ENCODE measurements around the gene CPNE6.

Gene CPNE6

DNA sequence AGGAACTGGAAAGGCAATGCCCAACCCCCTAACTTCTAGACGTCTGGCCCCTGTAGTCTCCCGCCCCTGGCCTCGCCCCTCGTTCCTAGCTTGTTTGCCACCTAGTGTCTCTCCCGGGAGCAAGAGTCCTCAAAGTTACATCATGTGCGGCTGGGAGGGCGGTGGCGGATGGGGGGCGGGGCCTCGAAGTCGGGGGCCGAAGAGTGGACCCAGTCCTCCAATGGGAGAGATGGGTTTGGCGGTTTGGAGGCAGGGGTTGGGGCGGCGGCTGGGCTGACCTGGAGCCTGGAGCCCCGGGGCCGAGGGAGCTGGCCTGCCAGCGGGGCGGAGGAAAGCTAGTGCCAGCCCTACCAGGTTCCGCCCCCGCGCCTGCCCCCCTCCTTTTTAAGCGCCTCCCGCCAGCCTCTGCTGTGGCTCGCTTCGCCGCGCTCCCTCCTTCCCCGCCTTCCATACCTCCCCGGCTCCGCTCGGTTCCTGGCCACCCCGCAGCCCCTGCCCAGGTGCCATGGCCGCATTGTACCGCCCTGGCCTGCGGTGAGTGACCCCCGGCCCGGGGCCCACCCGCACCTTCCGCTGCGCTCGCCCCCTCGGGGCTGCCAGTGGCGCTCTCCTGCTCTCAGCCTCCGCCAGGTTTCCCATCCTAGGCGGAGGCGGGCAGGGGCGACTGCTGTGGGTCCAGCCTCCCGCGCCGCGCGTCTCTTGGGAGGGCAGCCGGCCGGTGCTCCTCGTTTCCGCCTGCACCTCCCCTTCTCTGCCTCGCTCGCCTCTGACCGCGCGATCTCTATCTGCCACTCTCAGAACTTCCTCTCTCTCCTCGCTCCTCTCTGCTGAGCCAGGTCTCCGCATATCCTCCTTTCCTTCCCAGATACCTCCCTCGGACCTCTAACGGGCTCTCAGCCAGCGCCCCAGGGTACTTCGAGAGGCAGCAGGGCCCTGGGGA lies 22.8 kb downstream of the CPNE6 start, which contains the start of gene PCK2:
Gene PCK2 (plus strand): TSS at position 411 of the 940 bp plus-strand sequence. CDS start 95 bp downstream, at position 506.
- ATAC-seq = peak; percentile 89
- TF ChIP-seq CSDC2 (CRISPR knock-in tag; IDR thresholded peaks at IDR 0.05) (no peak), ISL1 (CRISPR knock-in tag; IDR thresholded peaks at IDR 0.05) (no peak), RARB (CRISPR knock-in tag; IDR thresholded peaks at IDR 0.05) (no peak), TOX (CRISPR knock-in tag; IDR thresholded peaks at IDR 0.05; ENCODE audit: borderline replicate concordance) (no peak), ZNF70 (CRISPR knock-in tag; IDR thresholded peaks at IDR 0.05) (peak; percentile 96)

DNA sequence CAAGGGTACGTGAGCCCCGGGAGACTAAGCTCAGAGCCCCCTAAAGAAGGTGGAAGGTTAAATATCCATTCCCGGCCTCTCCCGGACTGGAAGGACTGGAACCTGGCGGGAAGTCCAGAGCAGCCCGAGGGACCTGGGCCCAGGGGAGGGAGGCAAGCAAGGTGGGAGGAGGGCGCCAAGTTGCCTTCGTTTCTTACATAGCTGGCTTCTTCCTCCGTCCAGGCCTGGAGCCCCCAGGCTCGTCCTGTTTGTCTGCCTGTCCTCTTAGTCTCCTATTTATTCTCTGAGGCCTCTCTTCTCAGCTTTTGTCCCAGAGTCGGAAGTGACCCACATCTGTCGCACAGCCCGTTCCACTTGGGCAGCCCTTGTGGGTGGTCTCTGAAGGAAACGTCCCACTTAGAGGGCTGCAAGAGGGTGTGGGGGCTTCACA lies 23.5 kb downstream of the CPNE6 start:
- ATAC-seq = peak; percentile 21
- no peak for TF ChIP-seq ZFP30 (CRISPR knock-in tag; IDR thresholded peaks at IDR 0.05)

- peak; percentile 3 for ATAC-seq
- TF ChIP-seq ZNF70 (CRISPR knock-in tag; IDR thresholded peaks at IDR 0.05) (no peak), ZFP3 (CRISPR knock-in tag; IDR thresholded peaks at IDR 0.05) (no peak), CSRNP3 (CRISPR knock-in tag; IDR thresholded peaks at IDR 0.05) (no peak), POU6F1 (CRISPR knock-in tag; IDR thresholded peaks at IDR 0.05; ENCODE audit: borderline replicate concordance, low read depth) (no peak)
These were observed 24.1 kb downstream of the CPNE6 start for GRCh38 chr14:24095271-24096068.

DNA sequence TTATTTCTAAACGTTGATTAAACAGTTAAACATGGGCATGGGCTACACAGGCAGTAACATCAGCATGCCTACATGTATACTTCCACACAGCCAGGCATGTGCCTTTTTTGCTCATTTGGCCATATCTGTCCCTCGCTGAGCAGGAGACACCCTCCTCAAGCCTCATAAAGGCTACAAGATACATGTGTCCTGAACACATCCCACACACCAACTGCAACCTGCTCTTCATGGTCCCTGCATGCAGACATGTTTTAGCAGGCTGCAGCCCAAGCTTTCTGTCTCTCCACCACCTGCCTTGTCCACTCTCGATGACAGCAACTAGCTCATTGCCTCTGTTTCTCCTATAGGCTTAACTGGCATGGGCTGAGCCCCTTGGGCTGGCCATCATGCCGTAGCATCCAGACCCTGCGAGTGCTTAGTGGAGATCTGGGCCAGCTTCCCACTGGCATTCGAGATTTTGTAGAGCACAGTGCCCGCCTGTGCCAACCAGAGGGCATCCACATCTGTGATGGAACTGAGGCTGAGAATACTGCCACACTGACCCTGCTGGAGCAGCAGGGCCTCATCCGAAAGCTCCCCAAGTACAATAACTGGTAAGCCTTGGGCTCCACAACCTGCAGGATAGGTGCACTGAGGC lies 25.3 kb downstream of the CPNE6 start:
- TF ChIP-seq OSR1 (CRISPR knock-in tag; IDR thresholded peaks at IDR 0.05) = no peak
- no peak for TF ChIP-seq RARB (CRISPR knock-in tag; IDR thresholded peaks at IDR 0.05)
- no peak for TF ChIP-seq BACH2 (CRISPR knock-in tag; IDR thresholded peaks at IDR 0.05; ENCODE audit: borderline replicate concordance)
- no peak for TF ChIP-seq ZFP30 (CRISPR knock-in tag; IDR thresholded peaks at IDR 0.05)
- no peak for TF ChIP-seq ZNF565 (CRISPR knock-in tag; conservative IDR thresholded peaks at IDR 0.05; ENCODE audit: low read depth)
- no peak for ATAC-seq

DNA sequence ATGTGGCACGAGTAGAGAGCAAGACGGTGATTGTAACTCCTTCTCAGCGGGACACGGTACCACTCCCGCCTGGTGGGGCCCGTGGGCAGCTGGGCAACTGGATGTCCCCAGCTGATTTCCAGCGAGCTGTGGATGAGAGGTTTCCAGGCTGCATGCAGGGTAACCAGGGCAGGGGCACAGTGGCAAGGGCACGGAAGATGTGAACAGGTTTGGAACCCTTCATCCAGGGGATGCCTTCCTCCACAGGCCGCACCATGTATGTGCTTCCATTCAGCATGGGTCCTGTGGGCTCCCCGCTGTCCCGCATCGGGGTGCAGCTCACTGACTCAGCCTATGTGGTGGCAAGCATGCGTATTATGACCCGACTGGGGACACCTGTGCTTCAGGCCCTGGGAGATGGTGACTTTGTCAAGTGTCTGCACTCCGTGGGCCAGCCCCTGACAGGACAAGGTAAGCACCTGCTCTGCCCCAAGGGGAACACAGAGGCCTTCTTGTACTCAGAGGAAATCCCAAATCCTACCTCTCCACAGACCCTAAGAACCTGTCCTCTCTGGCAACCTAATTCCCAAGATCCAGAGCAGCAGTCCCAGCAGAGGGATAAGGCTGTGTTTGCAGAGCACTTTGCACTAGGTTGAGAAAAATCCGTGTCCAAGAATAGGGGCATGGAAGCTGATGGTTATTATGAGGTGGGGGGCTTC lies 27.0 kb downstream of the CPNE6 start:
- ATAC-seq = no peak
- TF ChIP-seq ARNTL (CRISPR knock-in tag; IDR thresholded peaks at IDR 0.05; ENCODE audit: borderline replicate concordance, low read depth) = no peak
- TF ChIP-seq, protein P1, sequence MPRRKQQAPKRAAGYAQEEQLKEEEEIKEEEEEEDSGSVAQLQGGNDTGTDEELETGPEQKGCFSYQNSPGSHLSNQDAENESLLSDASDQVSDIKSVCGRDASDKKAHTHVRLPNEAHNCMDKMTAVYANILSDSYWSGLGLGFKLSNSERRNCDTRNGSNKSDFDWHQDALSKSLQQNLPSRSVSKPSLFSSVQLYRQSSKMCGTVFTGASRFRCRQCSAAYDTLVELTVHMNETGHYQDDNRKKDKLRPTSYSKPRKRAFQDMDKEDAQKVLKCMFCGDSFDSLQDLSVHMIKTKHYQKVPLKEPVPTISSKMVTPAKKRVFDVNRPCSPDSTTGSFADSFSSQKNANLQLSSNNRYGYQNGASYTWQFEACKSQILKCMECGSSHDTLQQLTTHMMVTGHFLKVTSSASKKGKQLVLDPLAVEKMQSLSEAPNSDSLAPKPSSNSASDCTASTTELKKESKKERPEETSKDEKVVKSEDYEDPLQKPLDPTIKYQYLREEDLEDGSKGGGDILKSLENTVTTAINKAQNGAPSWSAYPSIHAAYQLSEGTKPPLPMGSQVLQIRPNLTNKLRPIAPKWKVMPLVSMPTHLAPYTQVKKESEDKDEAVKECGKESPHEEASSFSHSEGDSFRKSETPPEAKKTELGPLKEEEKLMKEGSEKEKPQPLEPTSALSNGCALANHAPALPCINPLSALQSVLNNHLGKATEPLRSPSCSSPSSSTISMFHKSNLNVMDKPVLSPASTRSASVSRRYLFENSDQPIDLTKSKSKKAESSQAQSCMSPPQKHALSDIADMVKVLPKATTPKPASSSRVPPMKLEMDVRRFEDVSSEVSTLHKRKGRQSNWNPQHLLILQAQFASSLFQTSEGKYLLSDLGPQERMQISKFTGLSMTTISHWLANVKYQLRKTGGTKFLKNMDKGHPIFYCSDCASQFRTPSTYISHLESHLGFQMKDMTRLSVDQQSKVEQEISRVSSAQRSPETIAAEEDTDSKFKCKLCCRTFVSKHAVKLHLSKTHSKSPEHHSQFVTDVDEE (CRISPR knock-in tag; IDR thresholded peaks at IDR 0.05) = no peak
- no peak for TF ChIP-seq PATZ1 (CRISPR knock-in tag; IDR thresholded peaks at IDR 0.05; ENCODE audit: borderline replicate concordance)
- no peak for TF ChIP-seq TCF4 (CRISPR knock-in tag; IDR thresholded peaks at IDR 0.05; ENCODE audit: borderline replicate concordance)
- TF ChIP-seq GLIS3 (CRISPR knock-in tag; IDR thresholded peaks at IDR 0.05) = no peak
- TF ChIP-seq ISL1 (CRISPR knock-in tag; IDR thresholded peaks at IDR 0.05) = no peak
- TF ChIP-seq ZNF70 (CRISPR knock-in tag; IDR thresholded peaks at IDR 0.05) = no peak
- no peak for TF ChIP-seq ZNF8 (CRISPR knock-in tag; IDR thresholded peaks at IDR 0.05)
- no peak for TF ChIP-seq BACH2 (CRISPR knock-in tag; IDR thresholded peaks at IDR 0.05; ENCODE audit: borderline replicate concordance)
- TF ChIP-seq TOX (CRISPR knock-in tag; IDR thresholded peaks at IDR 0.05; ENCODE audit: borderline replicate concordance) = no peak
- TF ChIP-seq RARB (CRISPR knock-in tag; IDR thresholded peaks at IDR 0.05) = no peak
- no peak for TF ChIP-seq PPARA (CRISPR knock-in tag; IDR thresholded peaks at IDR 0.05; ENCODE audit: borderline replicate concordance)

All from SK-N-SH treated with all-trans-retinoic acid at 6 μM for 48 hours (cell line).